Mesenchymal stem cell (in vitro differentiated cells and primary cell): Measurements from ENCODE around the gene NUTM2F.
"Not testable (repeated sequence)": the region's sequence is repeated elsewhere in the genome, so short reads cannot be mapped to it uniquely, and the experiment has no call there.

Experiments used
- DNase-seq: peaks from one replicate; pipeline ENCODE4 v3.0.0-alpha.2; 2013
- H2AFZ ChIP-seq: one replicate; pipeline ENCODE4 v1.6.1; 2013; ENCODE audit warnings: low read depth, mild to moderate bottlenecking, control low read depth, inconsistent platforms, low read length, moderate library complexity
- H2AK5ac ChIP-seq: 2 replicates; pipeline ENCODE4 v1.6.1; 2013; ENCODE audit warnings: low read length, moderate library complexity, mild to moderate bottlenecking, inconsistent platforms; ENCODE audit not compliant: severe bottlenecking
- H2BK120ac ChIP-seq: one replicate; pipeline ENCODE4 v1.6.1; 2013; ENCODE audit warnings: low read depth, mild to moderate bottlenecking, inconsistent platforms, low read length, moderate library complexity
- H2BK12ac ChIP-seq, 2 experiments: one replicate each; pipeline ENCODE4 v1.6.1; 2013; ENCODE audit warnings: inconsistent platforms in 2 of 2, low read length in 2 of 2, mild to moderate bottlenecking in 2 of 2, moderate library complexity in 2 of 2, control low read depth in 1 of 2
- H2BK15ac ChIP-seq: one replicate; pipeline ENCODE4 v1.6.1; 2013; ENCODE audit warnings: mild to moderate bottlenecking, low read depth, inconsistent platforms; ENCODE audit not compliant: poor library complexity, severe bottlenecking
- H2BK5ac ChIP-seq: 2 replicates; pipeline ENCODE4 v1.6.1; 2013; ENCODE audit warnings: low read depth, mild to moderate bottlenecking, low read length, control low read depth, inconsistent platforms; ENCODE audit not compliant: poor library complexity, severe bottlenecking
- H3K14ac ChIP-seq, 2 experiments: one replicate each; pipeline ENCODE4 v1.6.1; 2013; ENCODE audit warnings: inconsistent platforms in 2 of 2, low read length in 2 of 2, control low read depth in 1 of 2, mild to moderate bottlenecking in 1 of 2, moderate library complexity in 1 of 2
- H3K18ac ChIP-seq, 2 experiments: one replicate each; pipeline ENCODE4 v1.6.1; 2013; ENCODE audit warnings: inconsistent platforms in 2 of 2, low read length in 2 of 2, control low read depth in 1 of 2, low read depth in 1 of 2, mild to moderate bottlenecking in 1 of 2
- H3K23ac ChIP-seq, 2 experiments: one replicate each; pipeline ENCODE4 v1.6.1; 2013; ENCODE audit warnings: inconsistent platforms in 2 of 2, low read length in 2 of 2, mild to moderate bottlenecking in 2 of 2, moderate library complexity in 2 of 2, control low read depth in 1 of 2
- H3K27ac ChIP-seq: 2 replicates; pipeline ENCODE4 v1.5.1; 2013; ENCODE audit warnings: mild to moderate bottlenecking, moderate library complexity, low read length, control low read depth, inconsistent platforms; ENCODE audit not compliant: poor library complexity, severe bottlenecking
- H3K27me3 ChIP-seq, 2 experiments: 2 replicates each; pipeline versions ENCODE4 v1.6.1 to v1.7.0; 2013; ENCODE audit warnings: low read length in 2 of 2, mild to moderate bottlenecking in 2 of 2, moderate library complexity in 2 of 2, control low read depth in 1 of 2, inconsistent platforms in 1 of 2; ENCODE audit not compliant: control insufficient read depth in 1 of 2, insufficient read depth in 1 of 2
- H3K36me3 ChIP-seq, 2 experiments: 2 replicates each; pipeline versions ENCODE4 v1.6.1 to v1.7.0; 2013; ENCODE audit warnings: low read length in 2 of 2, control low read depth in 1 of 2, inconsistent platforms in 1 of 2, low read depth in 1 of 2, mild to moderate bottlenecking in 1 of 2; ENCODE audit not compliant: insufficient read depth in 2 of 2, control insufficient read depth in 1 of 2
- H3K4ac ChIP-seq, 2 experiments: one replicate each; pipeline ENCODE4 v1.6.1; 2013; ENCODE audit warnings: inconsistent platforms in 2 of 2, low read length in 2 of 2, mild to moderate bottlenecking in 2 of 2, moderate library complexity in 2 of 2, control low read depth in 1 of 2, low read depth in 1 of 2
- H3K4me1 ChIP-seq: 2 replicates; pipeline ENCODE4 v1.6.1; 2013; ENCODE audit warnings: low read depth, low read length, control low read depth; ENCODE audit not compliant: control insufficient read depth, insufficient read depth
- H3K4me2 ChIP-seq: 2 replicates; pipeline ENCODE4 v1.6.1; 2013; ENCODE audit warnings: low read length, mild to moderate bottlenecking, inconsistent platforms; ENCODE audit not compliant: poor library complexity, severe bottlenecking
- H3K4me3 ChIP-seq, 2 experiments: 2 replicates each; pipeline versions ENCODE4 v1.5.1 to v1.7.0; 2013; ENCODE audit warnings: low read length in 2 of 2, mild to moderate bottlenecking in 2 of 2, control low read depth in 1 of 2, low read depth in 1 of 2; ENCODE audit not compliant: insufficient read depth in 1 of 2
- H3K79me1 ChIP-seq: replicated peaks from 2 replicates; pipeline ENCODE4 v1.6.1; 2013; ENCODE audit warnings: mild to moderate bottlenecking, control low read depth, low read length, inconsistent platforms; ENCODE audit not compliant: poor library complexity, severe bottlenecking
- H3K9ac ChIP-seq: 2 replicates; pipeline ENCODE4 v1.7.0; 2013; ENCODE audit warnings: mild to moderate bottlenecking, low read length, moderate library complexity
- H3K9me3 ChIP-seq: 2 replicates; pipeline ENCODE4 v1.7.0; 2013; ENCODE audit warnings: mild to moderate bottlenecking, low read length; ENCODE audit not compliant: control insufficient read depth
- H4K8ac ChIP-seq: one replicate; pipeline ENCODE4 v1.6.1; 2013; ENCODE audit warnings: inconsistent platforms, mild to moderate bottlenecking, low read length, moderate library complexity
- H4K91ac ChIP-seq: one replicate; pipeline ENCODE4 v1.6.1; 2013; ENCODE audit warnings: mild to moderate bottlenecking, low read length, inconsistent platforms
- WGBS: methylation state at CpG from one replicate; pipeline ENCODE4 v1.1.7; 2013; ENCODE audit warnings: mixed read lengths; 5-methylcytosine and 5-hydroxymethylcytosine counted together

NUTM2F gene

DNA sequence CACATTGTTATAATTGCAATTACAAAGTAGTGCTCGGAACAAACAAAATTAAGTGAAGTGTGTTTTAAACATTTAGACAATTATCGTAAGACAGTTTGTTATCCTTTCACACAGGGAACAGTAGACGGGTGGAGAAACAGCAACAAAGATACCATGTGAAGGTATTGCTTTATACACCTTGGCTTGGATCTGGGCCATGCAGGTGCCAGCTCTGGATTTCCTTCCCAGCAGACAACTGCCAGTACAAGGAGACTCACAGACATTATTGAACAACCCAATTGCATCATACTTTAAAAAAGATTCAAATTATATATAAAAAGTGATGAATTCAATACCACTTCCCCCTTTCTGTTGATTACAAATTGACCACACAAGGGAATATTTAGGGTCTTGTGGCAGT, 41.8 kb upstream of the NUTM2F start:
- H3K4me1 ChIP-seq, H3K23ac ChIP-seq: not testable (repeated sequence)
- WGBS = 95% methylated on average over 2 of the region's 3 CpGs

DNA sequence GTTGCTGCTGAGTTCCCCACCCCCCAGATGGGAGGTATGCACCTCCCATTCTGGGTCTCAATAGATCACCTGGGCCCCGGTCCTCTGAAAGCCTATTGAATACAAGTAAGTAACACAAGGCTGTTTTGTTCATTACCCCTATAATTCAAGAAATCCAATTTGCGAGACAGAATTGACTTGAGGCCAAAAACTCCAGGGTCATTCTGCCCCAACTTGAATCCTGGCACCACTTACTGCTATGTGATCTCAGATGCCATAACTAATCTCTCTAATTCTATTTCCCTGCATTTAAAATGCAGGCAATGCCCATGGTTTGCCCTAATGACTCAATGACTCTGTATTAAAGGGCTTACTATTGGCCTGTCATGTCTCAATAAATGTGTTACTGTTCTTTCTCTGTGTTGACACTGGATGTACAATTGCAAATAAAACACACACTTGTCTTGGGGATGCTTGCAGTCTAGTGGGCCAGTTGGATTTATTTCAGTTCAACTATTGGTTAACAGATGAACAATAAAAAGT, 35.7 kb upstream of the NUTM2F start:
- not testable (repeated sequence) for H2BK120ac ChIP-seq, H3K4ac ChIP-seq, DNase-seq, H3K9ac ChIP-seq, H4K91ac ChIP-seq, H2BK12ac ChIP-seq, H3K18ac ChIP-seq, H2BK5ac ChIP-seq, H3K4me3 ChIP-seq, H3K36me3 ChIP-seq, H2AFZ ChIP-seq, H3K27me3 ChIP-seq, H2BK15ac ChIP-seq, H2AK5ac ChIP-seq, H3K27ac ChIP-seq, H3K23ac ChIP-seq, H4K8ac ChIP-seq, H3K9me3 ChIP-seq, H3K4me1 ChIP-seq, H3K4me2 ChIP-seq, H3K79me1 ChIP-seq, H3K14ac ChIP-seq
- WGBS = no CpG with 5 or more reads among the region's 2 CpGs

More for the DNA sequence above, 41.8 kb upstream of the NUTM2F start:
- H2AK5ac ChIP-seq, H3K4me2 ChIP-seq, H4K8ac ChIP-seq, H3K79me1 ChIP-seq, H3K9ac ChIP-seq, H2BK120ac ChIP-seq, H3K14ac ChIP-seq, H2AFZ ChIP-seq, H3K27ac ChIP-seq, DNase-seq, H4K91ac ChIP-seq, H3K9me3 ChIP-seq, H3K4me3 ChIP-seq, H2BK15ac ChIP-seq, H2BK12ac ChIP-seq, H3K18ac ChIP-seq, H3K27me3 ChIP-seq, H2BK5ac ChIP-seq, H3K4ac ChIP-seq, H3K36me3 ChIP-seq: not testable (repeated sequence)

DNA sequence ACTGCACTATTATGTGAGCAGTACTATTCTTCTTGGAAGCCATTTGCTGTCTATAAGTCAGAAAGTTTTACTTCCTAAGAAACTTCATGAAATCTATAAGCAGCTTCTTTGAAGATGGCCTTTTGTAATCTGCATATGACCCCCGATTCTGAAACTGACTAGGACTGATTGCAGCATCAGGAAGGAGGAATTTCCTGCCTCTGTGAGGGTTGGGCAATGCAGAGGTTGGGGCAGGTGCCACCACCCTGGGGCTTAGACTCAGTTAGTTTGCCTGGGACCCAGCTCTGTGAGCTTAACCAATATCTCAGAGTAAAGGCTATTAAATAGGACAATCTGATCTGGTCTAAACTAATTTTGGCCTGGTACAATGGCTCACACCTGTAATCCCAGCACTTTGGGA, 28.7 kb upstream of the NUTM2F start:
- not testable (repeated sequence) for H4K91ac ChIP-seq, H4K8ac ChIP-seq, H3K9me3 ChIP-seq, H3K23ac ChIP-seq, H3K4me3 ChIP-seq, H3K14ac ChIP-seq, H2BK120ac ChIP-seq, H3K27ac ChIP-seq, H3K36me3 ChIP-seq, H3K79me1 ChIP-seq, H3K18ac ChIP-seq, H2BK5ac ChIP-seq, H3K27me3 ChIP-seq, DNase-seq, H3K4me2 ChIP-seq, H2BK15ac ChIP-seq, H2AFZ ChIP-seq, H2AK5ac ChIP-seq, H3K4ac ChIP-seq, H3K9ac ChIP-seq, H2BK12ac ChIP-seq, H3K4me1 ChIP-seq
- WGBS = no CpG with 5 or more reads among the region's 1 CpG

DNA sequence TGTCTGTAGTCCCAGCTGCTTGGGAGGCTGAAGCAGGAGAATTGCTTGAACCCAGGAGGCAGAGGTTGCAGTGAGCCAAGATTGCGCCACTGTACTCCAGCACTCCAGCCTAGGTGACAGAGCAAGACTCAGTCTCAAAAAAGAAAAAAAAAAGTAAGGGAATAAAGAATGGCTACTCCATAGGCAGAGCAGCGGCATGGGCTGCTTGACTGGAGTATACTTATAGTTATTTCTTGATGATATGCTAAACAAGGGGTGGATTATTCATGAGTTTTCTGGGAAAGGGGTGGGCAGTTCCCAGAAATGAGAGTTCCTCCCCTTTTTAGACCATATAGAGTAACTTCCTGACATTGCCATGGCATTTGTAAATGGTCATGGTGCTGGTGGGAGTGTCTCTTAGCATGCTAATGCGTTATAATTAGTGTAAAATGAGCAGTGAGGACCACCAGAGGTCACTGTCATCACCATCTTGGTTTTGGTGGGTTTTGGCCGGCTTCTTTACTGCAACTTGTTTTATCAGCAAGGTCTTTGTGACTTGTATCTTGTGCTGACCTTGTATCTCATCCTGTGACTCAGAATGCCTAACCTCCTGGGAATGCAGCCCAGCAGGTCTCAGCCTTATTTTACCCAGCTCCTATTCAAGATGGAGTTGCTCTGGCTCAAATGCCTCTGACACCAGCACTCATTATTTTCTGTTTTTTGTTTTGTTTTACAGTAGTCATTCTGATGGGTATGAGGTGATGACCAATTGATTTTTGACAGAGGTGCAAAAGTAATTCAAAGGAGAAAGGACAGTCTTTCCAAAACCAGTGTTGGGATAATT, 23.7 kb upstream of the NUTM2F start:
- not testable (repeated sequence) for H3K36me3 ChIP-seq, DNase-seq, H3K27me3 ChIP-seq, H2BK12ac ChIP-seq, H2AFZ ChIP-seq, H3K4me1 ChIP-seq, H3K14ac ChIP-seq, H2BK120ac ChIP-seq, H3K27ac ChIP-seq, H2BK15ac ChIP-seq, H3K9me3 ChIP-seq, H3K18ac ChIP-seq, H3K23ac ChIP-seq, H3K4ac ChIP-seq, H4K91ac ChIP-seq, H3K4me2 ChIP-seq, H3K79me1 ChIP-seq, H3K4me3 ChIP-seq, H2BK5ac ChIP-seq, H2AK5ac ChIP-seq, H3K9ac ChIP-seq, H4K8ac ChIP-seq
- no CpG with 5 or more reads among the region's 4 CpGs for WGBS
